ENCODE measurements around the gene OR6B2.

- TF ChIP-seq EP300 (IDR thresholded peaks at IDR 0.05; ENCODE audit: borderline replicate concordance) (no peak), NFIC (IDR thresholded peaks at IDR 0.05) (no peak), RAD21 (IDR thresholded peaks at IDR 0.05; ENCODE audit: low read depth) (no peak), YY1 (IDR thresholded peaks at IDR 0.05; ENCODE audit: low read depth) (no peak), CEBPB (IDR thresholded peaks at IDR 0.05) (no peak), ZBTB7A (IDR thresholded peaks at IDR 0.05; ENCODE audit: low read depth) (no peak), TAF1 (IDR thresholded peaks at IDR 0.05; ENCODE audit: low read depth) (no peak), USF1 (IDR thresholded peaks at IDR 0.05) (no peak)
Measured at GRCh38 chr2:240056678-240057077, 26.4 kb upstream of the OR6B2 start.
